GM18519 (cell line): ENCODE measurements around the gene PGS1.

Experiments
- ATAC-seq: cut with Tn5 transposase; IDR thresholded peaks from one replicate; pipeline ENCODE4 v1.9.1; 2021; ENCODE audit warnings: mild to moderate bottlenecking, moderate library complexity; ENCODE audit not compliant: unreplicated experiment, low FRiP score

Gene PGS1

DNA sequence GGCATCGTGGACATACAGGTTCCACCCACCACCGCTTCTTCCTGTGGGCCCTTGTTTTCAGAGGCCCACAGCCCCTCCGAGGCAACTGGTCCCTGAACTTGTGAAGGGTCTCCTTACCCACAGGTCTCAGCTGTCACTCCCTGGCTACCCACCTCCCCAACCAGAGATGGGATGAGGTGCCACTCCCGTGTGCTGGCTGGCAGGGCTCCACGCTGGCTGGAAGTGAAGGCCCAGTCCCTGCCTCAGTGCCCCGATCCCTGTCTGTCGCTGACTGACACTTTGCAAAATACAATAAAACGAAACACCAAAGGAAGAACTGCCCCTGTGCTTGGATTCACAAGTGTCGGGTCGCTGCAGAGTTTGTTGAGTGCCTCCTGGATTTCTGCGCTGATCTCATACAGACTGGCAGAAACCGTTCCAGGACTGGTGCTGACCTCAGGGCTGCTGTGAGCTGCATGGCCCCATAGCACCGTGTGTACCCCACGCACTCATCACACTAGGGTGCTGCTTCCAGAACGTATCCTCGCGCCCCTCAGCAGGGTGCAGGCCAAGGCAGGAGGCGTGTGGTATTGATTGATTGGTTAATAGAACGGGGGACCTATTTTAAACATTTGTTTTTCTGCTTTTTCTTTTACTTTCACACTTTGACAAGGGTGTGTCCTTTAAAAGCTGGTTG, 57.0 kb downstream of the PGS1 start:
- ATAC-seq: no peak

- ATAC-seq: no peak
Measured at GRCh38 chr17:78437508-78438169, 59.2 kb downstream of the PGS1 start.

DNA sequence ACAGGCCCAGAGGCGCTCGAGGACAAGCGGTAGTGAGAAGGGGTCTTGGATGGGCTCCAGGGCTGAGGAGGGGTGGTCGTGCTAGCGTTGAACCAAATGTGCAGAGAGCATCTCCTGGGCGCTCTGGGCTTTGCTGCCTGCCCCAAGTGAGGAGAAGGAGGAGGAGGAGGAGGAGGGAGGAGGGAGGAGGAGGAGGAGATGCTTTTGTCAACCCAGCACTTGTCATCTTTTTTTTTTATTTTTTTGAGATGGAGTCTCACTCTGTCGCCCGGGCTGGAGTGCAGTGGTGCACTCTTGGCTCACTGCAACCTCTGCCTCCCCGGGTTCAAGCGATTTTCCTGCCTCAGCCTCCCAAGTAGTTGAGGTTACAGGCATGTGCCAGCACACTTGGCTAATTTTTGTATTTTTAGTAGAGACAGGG, 59.8 kb downstream of the PGS1 start:
- ATAC-seq: no peak

- no peak for ATAC-seq
Measured at GRCh38 chr17:78438694-78439325, 60.4 kb downstream of the PGS1 start.

DNA sequence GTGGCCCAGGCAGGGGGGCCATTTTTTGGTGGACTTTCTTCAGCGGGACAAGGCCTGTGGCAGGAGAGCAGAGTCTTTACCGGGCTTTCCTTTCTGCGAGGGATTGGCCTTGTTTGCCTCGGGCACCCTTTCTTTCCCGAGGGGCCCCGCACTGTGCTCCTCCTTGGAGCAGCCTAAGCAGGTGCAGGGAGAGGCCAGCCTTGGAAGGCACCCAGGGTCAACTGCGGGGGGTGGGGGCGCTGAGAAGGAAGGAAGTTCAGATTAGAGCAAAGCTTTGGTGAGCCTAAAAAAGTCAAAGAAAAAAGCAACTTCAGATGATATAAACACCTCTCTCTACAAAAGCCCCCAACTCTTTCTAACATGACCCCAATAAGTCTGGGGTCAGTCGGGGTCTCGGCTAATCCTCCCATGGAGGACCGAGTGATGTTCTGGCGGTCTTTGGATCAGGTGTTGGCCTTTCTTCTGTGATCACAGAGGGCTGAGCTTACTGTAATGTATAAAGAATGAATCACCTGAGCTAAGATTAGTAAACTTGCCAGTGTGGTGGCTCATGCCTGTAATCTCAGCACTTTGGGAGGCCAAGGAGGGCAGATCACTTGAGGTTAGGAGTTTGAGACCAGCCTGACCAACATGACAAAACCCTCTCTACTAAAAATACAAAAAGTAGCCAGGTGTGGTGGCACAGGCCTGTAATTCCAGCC, 63.0 kb downstream of the PGS1 start:
- ATAC-seq: no peak

DNA sequence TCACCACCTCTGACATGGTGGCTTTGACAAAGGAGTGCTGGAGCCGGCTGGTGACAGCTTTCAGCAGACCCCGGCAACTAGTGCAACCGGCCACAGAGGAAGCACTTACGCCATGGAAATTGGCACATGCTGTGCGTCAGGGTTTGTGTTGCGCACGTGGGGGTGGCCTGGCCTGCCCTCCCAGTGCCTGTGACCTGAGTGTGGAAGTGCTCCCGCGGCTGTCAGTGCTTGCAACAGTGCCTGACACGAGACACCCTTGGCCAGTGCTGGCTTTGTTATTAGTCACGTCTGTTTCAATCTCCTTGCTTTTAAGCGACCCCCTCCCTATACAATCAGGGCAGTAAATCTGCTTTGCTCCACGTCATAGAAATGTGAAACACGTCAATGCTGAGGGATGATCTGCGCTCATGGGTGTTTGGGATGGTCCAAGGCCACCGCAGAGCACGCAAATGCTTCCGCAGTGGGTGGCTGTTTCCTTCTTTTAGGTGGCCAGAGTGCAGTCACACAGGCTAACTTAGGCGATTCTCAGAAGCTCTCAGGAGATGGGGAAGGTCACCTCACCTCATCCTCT, 64.3 kb downstream of the PGS1 start:
- ATAC-seq: no peak

DNA sequence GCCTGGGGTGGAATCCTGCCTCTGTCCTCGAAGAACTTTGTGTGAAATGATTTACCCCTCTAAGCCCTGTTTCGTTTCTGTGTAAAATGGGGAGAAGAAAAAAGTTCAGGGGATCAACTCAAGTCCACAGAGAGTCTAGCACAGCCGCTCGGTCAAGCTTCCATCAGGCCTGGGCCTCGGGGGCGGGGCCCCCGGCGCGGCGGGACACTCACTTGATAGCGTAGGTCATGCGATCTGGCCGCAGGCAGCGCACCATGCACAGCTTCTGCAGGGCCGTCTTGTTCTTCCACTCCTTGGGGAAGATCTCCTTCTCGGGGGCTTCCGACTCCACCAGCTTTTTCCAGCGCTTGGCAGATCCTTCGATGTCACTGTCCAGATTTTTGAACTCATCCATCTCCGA, 65.9 kb downstream of the PGS1 start:
- ATAC-seq: no peak

DNA sequence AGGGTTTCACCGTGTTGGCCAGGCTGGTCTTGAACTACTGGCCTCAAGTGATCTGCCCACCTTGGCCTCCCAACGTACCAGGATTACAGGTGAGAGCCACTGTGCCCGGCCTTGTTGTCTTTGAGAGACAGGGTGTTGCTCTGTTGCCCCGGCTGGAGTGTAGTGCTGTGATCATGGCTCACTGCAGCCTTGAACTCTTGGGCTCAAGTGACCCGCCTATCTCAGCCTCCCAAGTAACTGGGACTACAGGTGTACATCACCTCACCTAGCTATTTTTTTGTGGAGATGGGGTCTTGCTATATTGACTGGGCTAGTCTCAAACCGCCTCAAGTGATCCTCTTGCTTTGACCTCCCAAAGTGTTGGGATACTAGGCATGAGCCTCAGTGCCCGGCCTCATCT, 68.4 kb downstream of the PGS1 start:
- ATAC-seq: no peak

- ATAC-seq: no peak
Measured at GRCh38 chr17:78448356-78448993, 70.0 kb downstream of the PGS1 start.

GRCh38 chr17:78449983-78450595, 71.6 kb downstream of the PGS1 start:
- no peak for ATAC-seq

DNA sequence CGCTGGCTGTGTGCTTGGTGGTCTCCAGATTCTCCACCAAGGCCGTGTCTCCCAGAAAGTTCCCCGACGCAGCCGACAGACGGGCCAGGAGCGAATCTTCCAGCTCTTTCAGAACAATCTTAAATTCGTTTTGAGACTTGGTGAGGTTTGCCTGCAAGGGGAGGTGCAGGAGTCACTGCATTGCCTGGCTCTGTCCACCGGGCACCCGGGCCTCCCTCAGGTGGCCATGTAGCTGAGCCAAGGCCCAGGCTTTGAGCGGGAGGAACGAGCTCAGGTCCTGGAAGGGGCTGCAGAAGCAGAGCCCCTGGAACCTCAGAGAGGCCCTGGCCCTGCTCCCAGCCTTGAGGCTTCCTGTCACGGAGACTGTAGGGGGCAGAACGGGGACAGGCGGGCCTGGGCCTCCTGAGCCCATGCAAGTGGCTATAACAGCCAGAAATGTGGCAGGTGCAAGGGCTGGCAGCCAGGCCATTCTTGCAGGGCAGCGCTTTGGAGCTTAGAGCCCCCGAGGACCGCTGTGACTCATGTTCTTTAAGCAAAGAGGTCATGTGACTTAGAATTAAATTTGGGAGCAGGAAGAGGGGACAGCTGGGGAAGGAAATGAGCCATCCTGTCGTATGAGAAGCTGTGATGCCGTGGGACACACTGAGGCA, 72.4 kb downstream of the PGS1 start:
- no peak for ATAC-seq

DNA sequence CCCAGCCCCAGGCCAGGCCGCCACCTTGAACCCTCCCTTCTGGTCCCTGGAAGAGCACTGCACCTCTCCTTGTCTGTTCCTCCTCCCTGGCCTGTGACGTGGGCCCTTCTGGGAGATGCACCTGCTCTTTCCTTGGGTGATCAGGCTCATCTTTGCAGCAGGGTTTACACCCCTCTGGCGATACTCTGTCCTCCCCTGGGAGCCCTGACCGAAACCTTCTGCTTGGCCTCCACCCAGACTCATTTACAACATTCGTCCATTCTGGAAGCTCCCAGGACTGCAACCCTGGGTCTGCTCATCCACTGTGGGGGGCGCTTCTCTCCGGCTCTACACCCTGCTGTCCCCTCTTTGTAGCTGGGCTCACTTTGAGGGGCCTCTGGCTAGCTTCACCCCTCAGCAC, 73.3 kb downstream of the PGS1 start:
- no peak for ATAC-seq

GRCh38 chr17:78454346-78454745, 75.9 kb downstream of the PGS1 start:
- no peak for ATAC-seq

DNA sequence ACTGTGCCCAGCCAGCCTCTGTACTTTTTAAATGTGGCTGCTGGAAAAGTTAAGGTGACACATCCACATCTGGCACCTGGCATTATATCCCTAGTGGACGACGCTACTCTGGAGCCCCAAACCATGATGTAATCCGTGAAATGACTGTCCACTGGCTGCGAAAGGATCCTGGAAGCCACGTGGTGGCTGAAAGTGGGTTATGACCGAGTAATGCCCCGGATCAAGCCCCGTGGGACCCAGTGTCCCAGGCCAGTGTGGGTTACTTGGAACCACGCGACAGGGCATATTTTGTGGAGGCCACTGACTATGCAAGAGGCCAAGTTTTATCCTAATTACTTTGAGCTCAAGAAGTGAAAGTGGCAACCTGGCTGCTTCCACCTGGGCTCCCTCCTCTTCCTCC, 79.6 kb downstream of the PGS1 start:
- no peak for ATAC-seq

DNA sequence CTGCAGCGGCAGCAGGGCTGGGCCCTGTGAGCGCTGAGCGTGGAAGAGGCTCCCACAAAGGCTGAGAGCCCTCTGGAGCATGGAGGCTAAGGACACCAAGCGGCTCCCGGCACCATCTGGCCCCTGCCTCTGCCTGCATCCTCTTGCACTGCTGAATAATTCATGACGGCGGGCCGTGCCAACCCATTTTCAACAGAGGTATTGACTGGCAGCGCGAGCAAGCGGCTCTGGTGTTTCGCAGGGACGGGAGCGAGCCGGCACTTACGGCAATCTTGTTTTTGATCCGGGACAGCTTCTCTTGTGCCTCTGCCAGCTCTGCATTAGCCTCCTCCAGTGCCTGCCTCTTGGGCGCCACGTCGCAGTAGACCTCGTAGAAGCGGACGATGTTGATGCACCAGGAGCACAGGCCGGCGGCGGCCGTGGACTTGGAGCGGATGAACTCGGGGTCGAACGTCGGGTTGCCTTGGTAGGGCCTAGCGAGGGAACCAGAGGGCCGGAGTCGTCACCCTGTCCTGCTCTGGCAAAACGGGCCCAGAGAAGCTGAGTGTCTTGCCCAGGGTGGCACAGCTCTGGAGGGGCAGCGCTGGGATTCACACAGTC, 80.4 kb downstream of the PGS1 start:
- ATAC-seq: no peak

- ATAC-seq: no peak
Measured at GRCh38 chr17:78459696-78460095, 81.2 kb downstream of the PGS1 start.

DNA sequence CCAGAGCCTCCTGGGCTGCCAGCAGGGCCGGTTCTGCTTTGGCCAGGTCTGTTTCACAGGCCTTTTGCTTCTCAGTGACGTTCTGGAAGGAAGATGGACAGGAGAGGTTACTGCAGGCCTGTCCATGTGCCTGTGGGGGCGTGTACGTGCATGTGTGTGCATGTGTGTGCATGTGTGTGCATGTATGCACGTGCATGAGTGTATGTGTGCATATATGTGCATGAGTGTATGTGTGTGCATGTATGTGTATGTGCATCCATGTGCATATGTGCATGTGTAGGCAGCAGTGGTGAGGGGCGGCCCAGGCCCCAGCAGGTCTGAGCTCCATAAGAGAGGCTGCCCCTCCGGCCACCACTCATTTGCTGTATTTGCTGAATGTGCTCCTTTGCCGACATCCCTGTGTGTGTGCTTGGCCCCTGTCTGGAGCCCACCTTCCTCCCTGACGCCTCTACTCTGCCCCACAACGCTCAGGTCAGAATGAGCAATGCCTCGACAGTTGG, 81.8 kb downstream of the PGS1 start:
- no peak for ATAC-seq

DNA sequence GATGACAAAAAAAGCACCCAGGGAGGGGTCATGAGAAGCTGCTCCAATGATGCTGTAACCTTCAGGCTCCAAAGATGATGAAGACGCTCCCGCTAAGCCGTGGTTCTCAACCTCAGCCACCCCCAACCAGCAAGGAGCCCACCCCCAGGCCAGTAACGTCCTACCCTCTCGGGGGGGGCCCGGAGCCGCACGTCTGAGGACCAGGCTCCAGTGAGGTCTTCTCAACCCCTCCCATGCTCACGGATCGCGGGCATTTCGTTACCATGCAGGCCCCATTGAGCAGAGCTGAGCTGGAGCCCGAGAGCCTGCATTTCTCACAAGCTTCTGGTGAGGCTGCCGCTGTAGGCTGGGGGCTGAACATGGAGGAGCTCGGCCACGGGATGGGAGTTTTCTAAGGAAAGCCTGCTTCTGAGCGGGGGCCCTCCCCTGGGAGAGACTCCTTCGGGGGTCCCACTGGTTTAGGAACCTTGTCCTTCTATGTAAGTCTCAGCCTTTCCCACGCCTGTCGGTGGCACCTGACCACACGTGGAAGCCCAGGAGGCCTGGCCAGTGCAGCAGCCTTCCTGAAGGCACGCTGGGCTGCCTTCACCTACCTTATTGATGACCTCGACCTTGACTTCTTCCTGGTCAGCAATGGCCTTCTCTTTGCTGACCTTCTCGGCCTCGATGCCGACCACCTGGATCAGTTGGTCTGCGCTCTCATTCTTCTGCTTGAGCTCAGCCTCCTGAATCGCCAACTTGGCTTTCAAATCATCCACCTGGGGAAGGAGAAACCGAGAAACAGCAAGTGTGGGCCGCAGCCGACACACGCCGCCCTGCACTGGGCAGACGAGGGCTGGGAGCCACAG, 82.7 kb downstream of the PGS1 start:
- no peak for ATAC-seq
